Endothelial cell of umbilical vein (primary cell): Measurements from ENCODE around the gene COX8C.

ENCODE experiments used
- EZH2 ChIP-seq: IDR thresholded peaks from 2 replicates; pipeline ENCODE4 v1.6.1; 2012; ENCODE audit warnings: borderline replicate concordance, low read depth, mild to moderate bottlenecking, moderate library complexity, low read length, inconsistent platforms; ENCODE audit not compliant: severe bottlenecking
- FOS ChIP-seq: IDR thresholded peaks from 2 replicates; pipeline ENCODE4 v1.6.1; 2011; ENCODE audit warnings: mild to moderate bottlenecking, low read length, moderate library complexity, borderline replicate concordance; ENCODE audit not compliant: insufficient read depth
- JUN ChIP-seq: IDR thresholded peaks from 2 replicates; pipeline ENCODE4 v1.6.1; 2011; ENCODE audit warnings: borderline replicate concordance, low read depth; ENCODE audit not compliant: insufficient read length, insufficient read depth
- MYC ChIP-seq: IDR thresholded peaks from one replicate; pipeline ENCODE4 v1.6.1; 2011; ENCODE audit warnings: mild to moderate bottlenecking, low read depth, low read length
- POLR2A ChIP-seq: IDR thresholded peaks from 2 replicates; pipeline ENCODE4 v1.6.1; 2012; ENCODE audit warnings: low read depth, mild to moderate bottlenecking, control low read depth, low read length
- POLR2AphosphoS5 ChIP-seq: IDR thresholded peaks from 2 replicates; pipeline ENCODE4 v1.6.1; 2012; ENCODE audit warnings: low read depth, mild to moderate bottlenecking, control low read depth, low read length, moderate library complexity; ENCODE audit not compliant: insufficient read depth
- TF ChIP-seq, protein P1 (sequence below), 2 donors: IDR thresholded peaks; 1 replicate in 1 of 2; 2 replicates in 1 of 2; pipeline ENCODE4 v1.5.1; 2011; ENCODE audit warnings: low read length in 2 of 2, mild to moderate bottlenecking in 2 of 2, moderate library complexity in 2 of 2, control low read depth in 1 of 2, inconsistent platforms in 1 of 2, low read depth in 1 of 2; ENCODE audit not compliant: insufficient read depth in 1 of 2; ENCODE audit errors: extremely low read depth in 1 of 2
- TF ChIP-seq, protein P2 (sequence below): IDR thresholded peaks from 2 replicates; pipeline ENCODE4 v1.6.1; 2011; ENCODE audit not compliant: insufficient read depth, insufficient read length

DNA sequence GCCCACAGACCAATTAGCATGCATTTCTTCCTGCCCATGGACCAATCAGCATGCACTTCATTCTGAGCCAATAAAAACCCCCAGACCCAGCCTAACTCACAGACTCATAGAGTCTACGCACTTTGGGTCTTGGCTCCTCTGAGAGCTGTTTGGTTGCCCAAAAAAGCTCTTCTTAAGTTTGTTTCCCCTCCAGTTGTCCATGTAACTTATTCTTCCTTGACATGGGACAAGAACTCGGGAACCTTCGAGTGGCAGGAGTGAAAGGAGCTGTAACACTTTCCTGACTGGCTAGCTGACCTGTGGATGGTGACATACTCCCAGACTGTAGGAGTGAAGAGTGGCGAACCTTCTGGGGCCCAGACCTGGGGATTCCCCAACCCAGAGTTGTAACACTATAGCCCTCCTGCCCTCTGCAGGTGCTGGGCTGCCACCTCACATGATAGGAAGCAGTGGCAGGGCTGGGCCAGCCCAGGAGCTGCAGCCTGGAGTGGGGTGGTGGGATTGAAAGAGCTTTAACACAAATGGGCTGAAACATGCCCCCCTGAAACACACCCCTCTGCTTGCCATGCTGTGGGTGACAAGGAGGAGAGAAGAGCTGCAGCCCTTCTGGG lies 9.7 kb upstream of the COX8C start:
- TF ChIP-seq, protein P1, sequence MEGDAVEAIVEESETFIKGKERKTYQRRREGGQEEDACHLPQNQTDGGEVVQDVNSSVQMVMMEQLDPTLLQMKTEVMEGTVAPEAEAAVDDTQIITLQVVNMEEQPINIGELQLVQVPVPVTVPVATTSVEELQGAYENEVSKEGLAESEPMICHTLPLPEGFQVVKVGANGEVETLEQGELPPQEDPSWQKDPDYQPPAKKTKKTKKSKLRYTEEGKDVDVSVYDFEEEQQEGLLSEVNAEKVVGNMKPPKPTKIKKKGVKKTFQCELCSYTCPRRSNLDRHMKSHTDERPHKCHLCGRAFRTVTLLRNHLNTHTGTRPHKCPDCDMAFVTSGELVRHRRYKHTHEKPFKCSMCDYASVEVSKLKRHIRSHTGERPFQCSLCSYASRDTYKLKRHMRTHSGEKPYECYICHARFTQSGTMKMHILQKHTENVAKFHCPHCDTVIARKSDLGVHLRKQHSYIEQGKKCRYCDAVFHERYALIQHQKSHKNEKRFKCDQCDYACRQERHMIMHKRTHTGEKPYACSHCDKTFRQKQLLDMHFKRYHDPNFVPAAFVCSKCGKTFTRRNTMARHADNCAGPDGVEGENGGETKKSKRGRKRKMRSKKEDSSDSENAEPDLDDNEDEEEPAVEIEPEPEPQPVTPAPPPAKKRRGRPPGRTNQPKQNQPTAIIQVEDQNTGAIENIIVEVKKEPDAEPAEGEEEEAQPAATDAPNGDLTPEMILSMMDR (IDR thresholded peaks at IDR 0.05; ENCODE audit: extremely low read depth in 1 of 2, insufficient read depth in 1 of 2, low read depth in 1 of 2, low read length in 2 of 2), result no peak
- TF ChIP-seq MYC (no peak), POLR2AphosphoS5 (no peak), EZH2 (no peak), POLR2A (no peak), FOS (no peak), JUN (no peak)
- TF ChIP-seq, protein P2, sequence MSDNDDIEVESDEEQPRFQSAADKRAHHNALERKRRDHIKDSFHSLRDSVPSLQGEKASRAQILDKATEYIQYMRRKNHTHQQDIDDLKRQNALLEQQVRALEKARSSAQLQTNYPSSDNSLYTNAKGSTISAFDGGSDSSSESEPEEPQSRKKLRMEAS, result no peak
